Upper lobe of left lung (tissue), 6 donors: ENCODE results near the gene ROBO1. TPM values are rescaled to one million over a fixed set of nuclear protein-coding genes. Genes with fewer than 3 reads are reported as not detected.

Experiments used
- ATAC-seq, 2 donors: fragments of 200-7000 bp; cut with Tn5 transposase; one replicate each; pipeline ENCODE4 v1.9.1; 2022; ENCODE audit warnings: mild to moderate bottlenecking in 2 of 2, moderate library complexity in 2 of 2; ENCODE audit not compliant: low FRiP score in 2 of 2
- DNase-seq, 2 donors: peaks; one replicate each; pipeline ENCODE4 v3.0.0-alpha.2; 2019 to 2020
- H3K27ac ChIP-seq, 4 donors: fragments of 200-600 bp; sonication (generic); one replicate each; pipeline ENCODE4 v1.5.1; 2016 to 2019
- H3K27me3 ChIP-seq, 4 donors: fragments of 200-600 bp; sonication (generic); one replicate each; pipeline ENCODE4 v1.5.1; 2017 to 2019
- H3K36me3 ChIP-seq, 4 donors: fragments of 200-600 bp; sonication (generic); one replicate each; pipeline ENCODE4 v1.5.1; 2016 to 2019
- H3K4me1 ChIP-seq, 4 donors: fragments of 200-600 bp; sonication (generic); one replicate each; pipeline ENCODE4 v1.5.1; 2018 to 2019
- H3K4me3 ChIP-seq, 4 donors: fragments of 200-600 bp; sonication (generic); one replicate each; pipeline ENCODE4 v1.5.1; 2017 to 2019; ENCODE audit warnings: mild to moderate bottlenecking in 2 of 4, moderate library complexity in 1 of 4
- H3K9me3 ChIP-seq, 4 donors: fragments of 200-600 bp; sonication (generic); one replicate each; pipeline ENCODE4 v1.5.1; 2018 to 2019
- CTCF ChIP-seq, 6 experiments: fragments of 450-650 bp in 4 of 6; fragments of 200-600 bp in 2 of 6; sonication (generic) in 2 of 6; IDR thresholded peaks; one replicate each; pipeline ENCODE4 v1.5.1; 2016 to 2019; ENCODE audit warnings: antibody characterized with exemption in 6 of 6
- EP300 ChIP-seq, 4 donors: sonication (generic); formaldehyde crosslinking; IDR thresholded peaks; one replicate each; pipeline ENCODE4 v1.5.1; 2017; ENCODE audit warnings: antibody characterized with exemption in 4 of 4, control low read depth in 2 of 4
- POLR2A ChIP-seq, 4 donors: fragments of 450-650 bp; IDR thresholded peaks; one replicate each; pipeline ENCODE4 v1.5.1; 2016 to 2017; ENCODE audit warnings: antibody characterized with exemption in 4 of 4, mild to moderate bottlenecking in 2 of 4
- POLR2AphosphoS5 ChIP-seq, 2 donors: sonication (generic); formaldehyde crosslinking; IDR thresholded peaks; one replicate each; pipeline ENCODE4 v1.5.1; 2017; ENCODE audit warnings: antibody characterized with exemption in 2 of 2
- WGBS, 2 donors: methylation state at CpG; one replicate each; pipeline ENCODE4 v1.1.5; 2017 to 2018; 5-methylcytosine and 5-hydroxymethylcytosine counted together
- total RNA-seq, 6 donors: library from RNA; depleted of rRNA in 4 of 6; stranded (reverse); fragments of >200 nt in 4 of 6; gene quantifications; one replicate each; pipeline versions ENCODE4 v1.1.0 to v1.2.1, GENCODE V29; 2016 to 2021
- donor health status: DM: no; HTN: no; CAD: no; lungs with moderate emphysema.
- donor health status: DM: no; HTN: yes; CAD: no; lungs with severe emphysema.

Gene ROBO1
- total RNA-seq, 6 donors from 2014 or later = 10.5 to 29.0 (median 18.0) TPM

DNA sequence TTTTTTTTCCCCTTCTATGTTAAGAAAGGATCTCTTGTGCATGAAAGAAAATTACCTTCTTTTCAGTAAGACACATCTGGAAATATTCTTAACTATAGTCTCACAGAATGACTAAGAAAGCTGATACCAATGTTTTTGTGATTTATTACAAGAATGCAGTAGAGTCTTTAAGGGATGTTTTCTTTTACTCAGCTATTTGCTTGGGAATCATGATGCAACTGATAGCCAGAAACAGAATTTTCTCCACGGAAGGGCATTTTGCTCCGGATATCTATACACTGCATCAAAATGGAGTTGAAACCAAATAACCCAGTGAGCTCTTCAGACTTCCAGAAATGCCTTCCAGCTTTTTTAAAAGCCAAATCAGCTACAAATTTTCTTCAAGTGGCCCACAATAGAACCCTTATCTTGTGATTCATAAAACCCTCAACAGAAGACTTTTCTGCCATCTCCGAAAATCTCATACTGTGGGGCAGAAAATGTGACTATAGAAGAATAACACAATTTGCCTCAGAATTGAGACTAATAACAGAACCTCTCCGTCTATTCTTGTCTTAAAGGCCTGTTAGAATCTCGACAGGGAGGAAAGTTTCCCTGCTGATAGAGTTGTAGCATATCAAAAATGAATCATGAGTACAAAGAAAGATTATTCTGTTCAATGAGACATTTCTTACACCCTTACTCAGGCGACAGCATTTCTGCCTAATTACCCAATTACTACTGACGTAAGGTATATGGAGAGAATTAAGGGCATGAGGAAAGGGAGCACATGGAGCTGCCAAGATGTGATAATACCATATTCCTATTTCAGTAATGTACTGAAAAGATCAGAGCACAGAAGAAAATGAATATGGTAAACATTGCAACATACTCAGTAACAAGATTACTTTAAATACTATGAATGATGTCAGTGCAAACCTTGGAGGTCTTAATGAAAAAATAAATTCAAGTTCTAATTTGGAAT lies 900.1 kb downstream of the ROBO1 start:
- no peak for TF ChIP-seq CTCF (IDR thresholded peaks at IDR 0.05)
- no peak for TF ChIP-seq POLR2AphosphoS5 (IDR thresholded peaks at IDR 0.05)
- TF ChIP-seq EP300 (IDR thresholded peaks at IDR 0.05) = no peak
- TF ChIP-seq POLR2A (IDR thresholded peaks at IDR 0.05) = no peak
- DNase-seq (no peak), ATAC-seq (no peak)
- no peak overlapping the region for H3K4me3 ChIP-seq
- no peak overlapping the region for H3K27ac ChIP-seq
- no peaks in the 10 kb centered on the region for H3K4me1 ChIP-seq
- H3K27me3 ChIP-seq = no peaks in the 10 kb centered on the region
- H3K36me3 ChIP-seq = no peaks in the 10 kb centered on the region
- H3K9me3 ChIP-seq = no peaks in the 10 kb centered on the region
- 54 to 64% methylated on average over 6 to 7 of the region's 7 CpGs for WGBS, 2 donors

GRCh38 chr3:78863306-78864203 lies 904.2 kb downstream of the ROBO1 start:
- H3K4me1 ChIP-seq = no peaks in the 10 kb centered on the region
- no peak overlapping the region for H3K27ac ChIP-seq
- no peak for TF ChIP-seq POLR2A (IDR thresholded peaks at IDR 0.05)
- TF ChIP-seq POLR2AphosphoS5 (IDR thresholded peaks at IDR 0.05) = no peak
- TF ChIP-seq CTCF (IDR thresholded peaks at IDR 0.05) = no peak
- no peak for TF ChIP-seq EP300 (IDR thresholded peaks at IDR 0.05)
- DNase-seq (no peak), ATAC-seq (no peak)
- H3K36me3 ChIP-seq = no peaks in the 10 kb centered on the region
- no peaks in the 10 kb centered on the region for H3K9me3 ChIP-seq
- no peaks in the 10 kb centered on the region for H3K27me3 ChIP-seq
- no peak overlapping the region for H3K4me3 ChIP-seq
- WGBS, 2 donors = 87 to 90% methylated on average over 5 of the region's 5 CpGs

- DNase-seq = no peak
- Histone ChIP-seq H3K27ac (no peak overlapping the region), H3K4me3 (no peak overlapping the region), H3K36me3 (no peaks in the 10 kb centered on the region), H3K4me1 (no peaks in the 10 kb centered on the region), H3K9me3 (no peaks in the 10 kb centered on the region), H3K27me3 (no peaks in the 10 kb centered on the region)
- ATAC-seq = no peak
- 92% methylated on average over 4 of the region's 4 CpGs for WGBS, 2 donors
- TF ChIP-seq POLR2A (IDR thresholded peaks at IDR 0.05) = no peak
- no peak for TF ChIP-seq POLR2AphosphoS5 (IDR thresholded peaks at IDR 0.05)
- no peak for TF ChIP-seq EP300 (IDR thresholded peaks at IDR 0.05)
- TF ChIP-seq CTCF (IDR thresholded peaks at IDR 0.05) = no peak
These were observed 906.6 kb downstream of the ROBO1 start for GRCh38 chr3:78861156-78861555.

- Histone ChIP-seq H3K4me1 (no peaks in the 10 kb centered on the region), H3K9me3 (no peaks in the 10 kb centered on the region), H3K27ac (no peak overlapping the region), H3K27me3 (no peaks in the 10 kb centered on the region), H3K36me3 (no peaks in the 10 kb centered on the region), H3K4me3 (no peak overlapping the region)
- TF ChIP-seq EP300 (IDR thresholded peaks at IDR 0.05) (no peak), POLR2A (IDR thresholded peaks at IDR 0.05) (no peak), POLR2AphosphoS5 (IDR thresholded peaks at IDR 0.05) (no peak), CTCF (IDR thresholded peaks at IDR 0.05) (no peak)
- DNase-seq = no peak
- 90 to 98% methylated on average over 4 of the region's 4 CpGs for WGBS, 2 donors
- ATAC-seq = no peak
These were observed 907.2 kb downstream of the ROBO1 start for GRCh38 chr3:78860567-78860966.
